Activated naive CD4-positive, alpha-beta T cell treated with anti-CD3 and anti-CD28 coated beads, Interleukin-2, amount 50 U/mL, for 16 hours (primary cell): ENCODE measurements around the gene CHKA.
A peak's percentile ranks its signal among the peaks of the same experiment; 100 is the strongest.

Experiments
- DNase-seq: peaks from one replicate; pipeline ENCODE4 v3.0.0-alpha.2; 2020

Gene CHKA

DNA sequence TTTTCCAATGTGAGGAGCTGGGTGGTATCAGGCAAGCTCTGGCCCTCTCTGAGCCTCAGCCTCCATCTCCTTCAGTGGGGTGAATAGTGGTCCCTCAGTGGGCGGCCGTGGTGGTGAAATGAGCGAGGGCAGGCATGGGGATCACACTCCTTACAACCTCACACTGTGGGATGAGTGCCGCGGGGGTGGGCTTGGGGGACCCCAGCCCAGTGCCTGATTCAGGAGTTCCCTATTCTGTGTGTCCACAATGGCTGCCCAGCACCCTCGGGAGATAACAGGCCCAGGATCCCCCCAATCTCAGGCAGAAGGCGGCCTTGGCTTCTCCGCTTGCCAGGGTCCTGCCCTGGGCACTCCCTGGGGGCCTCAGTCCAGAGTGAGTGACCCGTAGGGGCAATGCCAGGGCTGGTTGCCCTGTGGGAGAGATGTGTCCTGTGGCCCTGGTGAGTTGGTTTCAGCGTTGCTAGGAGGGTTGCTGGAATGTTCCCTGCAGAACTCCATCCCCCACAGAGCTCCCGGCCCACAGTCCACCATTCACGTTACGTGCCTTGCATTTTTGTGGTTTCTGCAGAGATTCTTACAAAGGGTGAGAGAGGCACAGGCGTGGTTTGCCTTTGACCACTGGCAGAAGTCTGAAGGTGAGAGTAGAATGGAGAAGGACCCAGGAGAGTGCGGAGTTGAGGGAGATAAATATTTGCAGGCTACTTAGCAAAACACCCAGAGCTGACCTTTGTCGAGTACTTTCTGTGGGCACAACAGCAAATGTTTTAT, 108.2 kb downstream of the CHKA start:
- DNase-seq, result no peak

DNA sequence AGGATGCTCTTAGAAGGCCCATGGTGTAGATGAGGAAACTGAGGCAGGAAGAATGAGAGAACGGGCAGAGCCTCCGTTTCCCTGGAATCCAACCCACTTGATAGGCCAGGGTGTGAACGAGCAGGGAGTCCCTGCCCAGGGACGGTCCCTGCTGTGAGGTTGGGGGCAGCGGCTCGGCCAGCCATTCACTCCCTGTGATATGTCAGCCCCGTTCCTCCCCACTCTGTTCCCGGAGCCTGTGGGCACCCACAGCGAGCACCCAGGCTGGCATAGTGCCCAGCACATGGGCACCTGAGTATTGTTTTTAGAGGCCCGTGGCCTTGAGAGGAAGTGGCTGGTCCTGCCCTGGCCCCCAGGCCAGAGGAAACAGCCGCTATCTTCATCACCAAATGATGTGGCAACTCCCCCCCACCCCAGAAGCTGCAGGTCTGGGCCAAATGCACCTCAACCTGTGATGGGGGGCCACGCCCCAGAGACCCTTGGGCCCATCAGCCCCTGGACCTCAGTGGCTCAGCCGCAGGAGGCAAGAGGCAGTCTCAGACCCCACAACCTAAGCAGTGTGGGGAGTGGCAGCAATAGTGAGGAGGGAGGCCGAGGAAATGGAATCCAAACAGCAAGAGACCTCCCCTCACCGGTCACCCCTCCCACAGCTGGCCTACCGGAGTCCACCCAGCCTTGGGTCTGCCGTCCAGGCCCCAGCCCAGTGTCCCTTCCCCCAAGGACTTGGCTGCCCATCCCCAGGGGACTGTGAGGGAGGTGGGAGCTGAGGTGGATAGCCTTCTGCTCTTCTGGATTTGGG, 108.9 kb downstream of the CHKA start:
- DNase-seq, result no peak

DNA sequence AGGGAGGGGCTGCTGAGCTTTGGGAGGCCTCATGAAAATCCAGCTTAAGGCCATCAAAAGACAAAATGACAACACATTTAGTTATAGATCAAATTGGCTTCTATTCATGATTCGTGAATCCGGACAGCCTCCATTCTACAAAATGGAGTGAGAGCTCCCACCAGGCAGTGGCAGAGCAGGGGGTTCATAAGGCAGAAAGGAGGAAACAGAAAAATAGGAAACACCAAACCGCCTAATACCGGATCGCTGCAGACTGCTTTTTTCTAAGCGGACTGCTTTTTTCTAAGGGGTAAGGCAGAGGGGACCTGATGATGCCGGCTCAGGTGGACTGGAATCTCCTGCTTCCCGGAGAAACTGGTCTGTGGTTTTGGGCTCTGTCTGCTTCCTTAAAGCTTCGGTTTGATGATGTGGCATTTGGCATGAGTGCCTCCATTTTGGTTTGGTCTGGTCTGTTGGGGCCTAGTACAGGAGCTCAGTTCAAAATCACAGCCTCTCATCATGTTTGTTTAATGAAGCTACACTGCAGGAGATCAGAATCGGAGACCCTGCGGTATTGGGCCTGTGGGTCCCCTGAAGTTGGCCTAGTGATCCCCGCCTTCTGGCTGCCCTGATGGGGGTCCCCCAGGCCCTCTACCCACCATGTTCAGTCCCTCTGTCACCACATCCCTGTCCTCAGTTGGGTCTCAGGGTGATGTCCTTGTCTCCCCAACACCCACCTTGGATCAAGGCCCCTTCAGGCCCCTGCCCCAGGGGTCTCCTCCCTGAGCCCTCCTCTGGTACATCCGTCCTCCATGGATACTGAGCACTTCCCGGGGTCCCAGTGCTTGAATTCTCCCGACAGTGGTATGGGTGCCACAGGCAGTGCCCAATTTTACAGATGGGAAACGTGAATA, 109.9 kb downstream of the CHKA start:
- no peak for DNase-seq

DNA sequence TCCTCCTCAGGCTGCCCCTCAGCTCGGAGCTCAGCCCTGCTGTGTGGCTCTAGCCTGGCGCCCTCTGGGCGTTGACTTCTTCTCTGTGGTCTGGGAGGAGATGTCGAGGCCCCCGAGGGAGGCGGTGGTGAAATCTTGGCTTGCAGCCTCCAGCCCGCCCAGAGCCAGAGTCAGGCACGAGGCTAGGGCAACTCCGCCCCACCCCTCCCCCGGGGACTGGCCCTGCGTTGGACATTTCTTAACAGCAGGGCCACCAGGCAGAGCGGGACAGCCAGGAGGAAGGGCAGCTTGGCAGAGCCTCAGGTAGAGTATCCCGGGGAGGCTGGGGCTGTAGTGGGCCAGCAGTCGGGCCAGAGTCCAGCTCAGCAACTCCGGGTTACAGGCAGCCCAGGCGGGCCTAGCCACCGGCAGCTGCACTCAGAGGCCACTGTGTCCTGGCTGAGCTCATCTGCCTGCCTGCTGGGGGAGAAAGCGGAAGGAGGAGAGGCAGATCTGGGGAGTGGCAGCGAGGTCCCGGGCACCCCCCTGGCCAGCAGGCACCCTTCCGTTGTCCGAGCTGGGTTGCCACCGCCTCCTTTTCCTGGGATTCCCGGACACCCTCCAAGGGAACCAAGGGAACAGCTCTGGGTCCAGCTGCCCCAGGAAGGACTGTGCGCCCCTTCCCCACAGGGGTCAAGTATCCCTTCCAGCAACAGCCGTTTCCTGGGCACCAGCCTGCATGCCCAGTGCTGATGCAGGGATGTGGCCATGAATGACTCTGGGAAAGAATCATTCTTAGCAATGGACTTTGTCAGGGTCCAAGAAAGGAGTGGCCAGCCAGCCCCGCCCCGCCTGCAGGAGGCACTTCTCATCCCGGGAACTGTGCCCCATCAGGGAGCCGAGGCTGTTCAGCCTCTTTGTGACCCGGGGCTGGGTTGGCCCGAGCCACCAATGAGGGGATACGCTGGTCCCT, 110.8 kb downstream of the CHKA start, which contains the start of gene ALDH3B1:
ALDH3B1 (plus strand) TSS at position 238 of the 952 bp plus-strand sequence. CDS start 4,971 bp downstream, outside the sequence.
- no peak for DNase-seq

DNA sequence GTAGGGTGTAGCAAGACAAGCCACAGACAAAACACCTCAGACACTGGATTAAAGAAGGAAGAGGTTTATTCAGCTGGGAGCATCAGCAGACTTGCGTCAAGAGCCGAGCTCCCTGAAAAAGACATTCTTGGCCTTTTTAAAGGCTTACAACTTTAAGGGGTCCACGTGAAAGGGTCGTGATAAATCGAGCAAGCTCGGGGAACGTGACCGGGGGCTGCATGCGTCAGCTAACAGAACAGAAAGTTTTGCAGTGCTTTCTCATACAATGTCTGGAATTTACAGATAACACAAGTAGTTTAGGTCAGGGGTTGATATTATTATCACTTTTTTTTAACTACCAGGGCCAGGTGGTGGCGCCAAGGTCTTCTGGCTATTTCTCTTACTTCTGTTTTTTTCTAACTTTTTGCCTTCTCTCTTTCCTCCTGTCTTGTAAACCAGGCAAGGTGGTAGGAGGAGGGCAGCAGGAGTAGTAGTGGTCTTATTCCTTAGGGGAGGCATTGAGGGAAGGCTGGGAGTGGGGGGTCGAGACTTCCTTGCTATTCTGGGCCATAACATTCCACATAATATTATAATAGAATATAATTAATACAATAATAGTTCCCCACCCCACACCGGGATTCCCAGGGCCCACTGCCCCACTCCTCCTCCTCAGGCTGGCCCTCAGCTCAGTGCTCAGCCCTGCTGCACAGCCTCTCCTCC, 111.6 kb downstream of the CHKA start:
- DNase-seq, result no peak

DNA sequence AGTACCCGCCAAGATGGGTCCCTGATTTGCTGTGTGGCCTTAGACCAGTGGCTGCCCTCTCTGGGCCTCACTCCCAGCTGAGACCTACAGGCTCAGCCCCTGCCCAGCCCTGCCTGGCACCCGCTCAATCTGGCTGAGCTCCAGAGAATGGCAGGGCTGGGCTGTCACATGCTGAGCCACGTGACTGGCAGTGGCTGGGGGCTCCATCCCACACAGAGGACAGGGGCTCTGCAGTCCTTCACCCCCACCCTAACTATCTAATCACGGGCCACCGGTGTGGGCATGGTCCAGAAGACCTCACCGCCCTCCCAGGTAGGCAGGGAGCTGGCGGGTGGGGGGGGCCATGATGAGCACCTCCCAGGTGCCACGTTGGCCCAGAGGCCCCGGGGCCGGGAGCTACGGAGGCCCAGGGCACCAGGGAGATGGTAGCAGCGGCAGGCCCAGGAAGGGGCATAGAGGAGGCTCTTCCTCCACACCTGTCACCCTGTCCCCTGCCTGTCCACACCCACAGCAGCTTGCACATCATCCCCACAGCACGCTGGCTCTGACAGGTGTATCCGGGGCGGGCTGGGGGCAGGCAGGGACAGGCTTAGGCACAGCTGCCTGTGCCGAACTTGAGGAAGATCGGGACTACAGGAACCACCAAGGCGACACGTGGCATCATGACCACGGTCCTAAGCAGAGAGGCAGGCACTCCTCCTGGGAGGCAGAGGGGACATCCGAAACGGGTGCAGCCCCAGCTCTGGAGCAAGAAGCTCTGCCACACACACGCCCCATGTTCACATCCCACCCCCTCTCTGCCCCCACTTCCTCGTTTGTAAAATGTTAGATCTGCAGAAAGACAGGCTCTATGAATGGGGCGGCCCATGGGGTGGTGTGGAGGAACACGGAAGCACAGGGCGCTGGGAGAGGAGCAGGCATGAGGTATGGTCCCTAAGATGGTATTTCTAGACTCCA, 112.5 kb downstream of the CHKA start:
- DNase-seq, result no peak

DNA sequence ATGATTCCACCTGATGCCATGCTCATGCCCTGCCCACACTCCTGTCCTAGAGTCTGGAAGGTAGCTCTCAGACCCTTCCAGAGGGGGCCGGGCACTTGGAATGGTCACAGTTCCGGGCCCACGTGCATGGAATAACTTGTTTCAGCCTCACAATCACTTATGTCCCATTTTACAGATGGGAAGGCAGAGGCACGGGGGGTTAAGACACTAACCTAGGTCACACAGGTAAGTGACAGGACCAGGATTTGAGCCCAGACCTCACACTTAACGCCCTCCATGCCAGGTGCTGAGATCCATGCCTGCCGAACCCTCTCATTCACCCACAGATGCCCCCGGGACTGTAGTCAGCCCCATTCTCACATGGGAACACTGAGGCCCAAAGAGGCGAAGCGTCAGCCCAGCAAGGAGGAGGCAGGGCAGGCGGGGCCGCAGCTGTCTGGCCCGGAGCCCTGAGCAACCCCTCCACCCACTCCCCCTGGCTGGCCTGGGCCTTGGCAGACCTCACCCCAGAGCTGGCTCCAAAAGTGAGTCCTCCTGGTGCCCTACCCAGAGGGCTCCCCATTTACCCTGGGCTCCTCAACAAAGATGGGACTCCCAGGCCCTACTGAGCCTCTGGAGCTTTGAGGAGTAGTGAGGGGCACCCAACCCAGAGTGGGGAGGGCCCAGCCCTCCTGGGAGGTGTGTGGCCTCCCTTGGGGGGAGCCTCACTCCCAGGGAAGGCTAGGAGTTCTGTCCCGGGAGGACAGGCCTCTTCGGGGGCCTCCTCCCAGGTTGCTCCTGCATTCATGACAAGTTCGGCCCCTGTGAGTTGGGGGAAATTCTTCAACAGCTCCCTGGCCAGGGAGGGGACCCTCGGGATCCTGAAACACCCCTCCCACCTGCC, 113.4 kb downstream of the CHKA start:
- no peak for DNase-seq

DNA sequence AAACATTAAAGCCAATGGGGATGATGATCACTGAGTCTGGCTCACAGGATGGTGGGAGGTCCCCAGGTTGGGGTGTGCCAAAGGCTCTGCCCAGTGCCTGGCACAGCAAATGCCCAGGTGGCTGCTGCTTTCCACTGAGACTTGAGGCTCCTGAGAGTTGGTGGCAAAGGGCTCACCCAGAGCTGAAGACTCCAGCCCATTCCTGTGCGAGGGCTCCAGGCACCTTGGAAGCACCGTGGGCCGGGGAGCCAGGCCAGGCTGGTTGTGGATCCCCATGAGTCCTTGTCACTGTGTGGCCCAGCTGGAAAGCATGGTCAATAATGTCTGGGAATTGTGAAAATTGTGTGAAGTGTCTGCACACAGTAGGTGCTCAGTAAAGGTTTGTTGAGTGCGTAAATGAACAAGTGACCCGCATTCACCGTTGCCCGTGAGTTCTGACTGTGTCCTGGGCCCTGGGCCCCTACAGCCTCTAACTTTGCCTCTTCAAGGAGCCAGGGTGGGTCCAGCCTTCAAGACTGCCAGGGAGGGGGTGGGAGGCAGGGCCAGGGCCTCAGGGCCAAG, 114.5 kb downstream of the CHKA start:
- DNase-seq, result no peak

DNA sequence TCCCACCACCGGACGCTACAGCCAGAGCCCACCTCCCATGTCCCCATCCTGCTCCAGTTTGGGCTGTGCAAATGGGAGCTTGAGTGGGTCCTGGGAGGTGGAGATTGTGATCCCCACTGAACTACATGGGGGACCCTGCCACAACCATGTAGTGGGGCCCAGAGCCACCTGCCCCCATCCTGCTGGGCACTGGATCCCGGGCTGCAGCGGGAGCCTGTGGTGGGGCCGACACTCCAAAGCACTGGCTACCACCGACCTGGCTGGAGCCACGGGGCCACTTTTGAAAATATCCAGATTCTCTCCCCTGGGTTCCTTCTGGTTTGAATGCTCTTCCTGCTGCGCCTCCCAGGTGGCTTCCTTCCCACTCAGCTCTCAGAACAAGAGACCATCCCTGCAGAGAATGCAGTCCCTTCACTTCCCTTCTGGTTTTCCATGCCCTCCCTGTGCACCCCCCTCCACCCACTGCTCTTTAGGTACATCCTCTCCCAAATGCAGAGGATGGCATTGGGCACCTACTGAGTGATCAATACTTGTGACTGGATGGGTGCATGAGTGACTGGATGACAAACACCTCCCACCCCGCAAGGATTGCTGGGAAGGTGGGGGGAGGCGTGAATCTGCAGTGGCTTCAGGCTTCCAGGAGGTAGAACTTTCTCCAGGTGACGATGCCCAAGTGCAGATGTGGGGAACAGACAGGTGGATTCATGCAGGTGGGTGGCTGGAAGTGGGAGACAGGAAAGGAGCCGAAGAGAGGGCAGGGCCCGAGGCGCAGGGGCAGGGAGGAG, 116.4 kb downstream of the CHKA start:
- DNase-seq, result no peak

DNA sequence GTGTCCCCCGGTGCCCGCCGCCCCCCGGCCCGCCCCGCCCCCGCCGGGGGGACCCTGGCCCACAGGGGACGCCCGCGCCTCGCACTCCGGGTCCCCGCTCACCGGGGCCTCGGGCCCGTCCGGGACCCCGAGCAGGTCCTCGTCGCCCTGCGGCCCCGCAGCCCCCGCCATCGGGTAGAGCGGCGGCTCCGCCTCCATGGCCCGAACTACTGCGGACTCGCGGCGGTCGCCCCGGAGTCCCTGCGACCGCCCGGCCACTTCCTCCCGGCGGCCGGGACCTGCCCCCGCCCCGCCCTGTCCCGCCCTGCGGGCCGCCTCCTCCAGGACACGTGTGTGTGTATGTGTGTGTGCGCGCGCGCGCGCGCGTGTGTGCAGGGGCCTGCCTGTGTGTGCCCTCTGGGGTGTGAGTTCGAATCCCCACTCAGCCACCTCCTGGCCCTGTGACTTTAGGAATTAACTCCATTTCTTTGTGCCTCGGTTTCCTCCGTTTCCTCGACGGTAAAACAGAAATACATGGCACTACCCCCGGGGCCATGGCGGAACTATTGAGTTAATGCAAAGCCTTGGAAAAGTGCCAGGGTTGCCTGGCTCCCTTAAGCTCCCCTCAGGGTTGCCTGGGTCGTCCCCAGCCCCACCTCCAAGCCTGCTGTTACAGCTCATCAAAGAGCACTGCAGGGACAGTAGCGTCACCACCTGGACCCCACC, 117.2 kb downstream of the CHKA start, which contains the start of gene UNC93B1:
UNC93B1 (minus strand) TSS at position 252 of the 705 bp plus-strand sequence; CDS start at position 198, 54 bp downstream.
- peak; percentile 82 for DNase-seq

DNA sequence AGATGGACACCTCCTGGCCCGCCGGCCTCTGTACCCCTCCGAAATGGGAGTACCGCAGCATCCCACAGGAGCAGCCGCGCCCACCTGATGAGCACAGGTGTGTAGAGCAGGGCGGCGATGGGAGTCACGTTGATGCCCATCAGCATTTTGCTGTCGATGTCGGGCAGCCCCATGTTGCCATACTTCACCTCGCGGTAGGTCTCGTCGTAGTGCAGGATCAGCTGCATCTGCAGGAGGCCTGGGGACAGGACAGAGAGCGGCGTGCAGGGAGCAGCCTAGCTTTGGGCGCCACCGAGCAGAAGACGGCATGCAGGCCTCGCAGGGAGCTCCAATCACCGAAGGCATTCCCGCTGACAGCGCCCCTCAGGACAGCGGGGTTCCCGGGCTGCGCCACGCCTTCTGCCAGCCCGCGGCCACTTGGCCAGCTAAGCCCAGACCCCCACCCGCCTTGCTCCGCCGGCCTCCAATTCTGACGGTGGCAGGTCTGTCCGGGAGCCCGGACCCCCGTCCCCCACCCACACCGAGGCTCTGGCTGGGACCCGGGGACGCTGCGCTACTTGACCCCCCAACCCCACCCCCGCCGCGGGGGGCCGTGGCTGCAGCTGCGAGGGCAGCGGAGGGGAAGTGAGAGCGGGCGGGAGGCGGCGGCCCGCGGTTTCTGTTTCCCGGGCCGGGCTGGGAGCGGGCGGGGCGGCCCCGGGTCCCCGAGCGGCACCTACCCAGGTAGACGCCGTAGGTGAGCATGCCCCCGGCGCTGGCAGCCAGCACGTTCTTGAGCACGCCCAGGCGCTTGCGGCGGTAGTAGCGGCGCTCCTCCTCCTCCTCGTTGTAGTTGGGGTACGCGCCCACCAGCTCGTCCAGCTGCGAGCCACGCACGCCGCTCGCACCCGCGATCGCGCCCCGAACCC, 118.0 kb downstream of the CHKA start:
- peak; percentile 67 for DNase-seq
